A549 (cell line): ENCODE results near the gene TCEANC2. TPM values are rescaled to one million over a fixed set of nuclear protein-coding genes. Genes with fewer than 3 reads are reported as not detected.
"Not testable (repeated sequence)": the region's sequence is repeated elsewhere in the genome, so short reads cannot be mapped to it uniquely, and the experiment has no call there.

ENCODE experiments used
- ATAC-seq, 2 experiments: fragments of 200-7000 bp in 1 of 2; fragments of >200 bp in 1 of 2; cut with Nextera tagmentation in 1 of 2; cut with Tn5 transposase in 1 of 2; 3 replicates each; pipeline versions ENCODE4 v1.8.0 to v1.9.1; 2018 to 2020; ENCODE audit warnings: mild to moderate bottlenecking in 1 of 2, moderate library complexity in 1 of 2
- CTCF ChIA-PET: fragments of 300-600 bp; sonication (Branson Sonifier 250); formaldehyde crosslinking; extraction: SDS; loops from one replicate; lab custom pipeline; 2021; ENCODE audit warnings: antibody characterized with exemption, inconsistent platforms; lab: Yijun Ruan, JAX
- POLR2A ChIA-PET: fragments of 350-600 bp; formaldehyde crosslinking; extraction: SDS; loops from one replicate; lab custom pipeline; 2021; ENCODE audit warnings: antibody characterized with exemption, inconsistent platforms; lab: Yijun Ruan, JAX
- DNase-seq, 2 experiments: peaks; one replicate each; pipeline versions ENCODE4 v3.0.0 to v3.0.0-alpha.2; 2011 to 2016; ENCODE audit warnings: low read depth in 1 of 2, low spot score in 1 of 2
- FAIRE-seq: peaks from 2 replicates; lab custom pipeline; 2011; peaks lifted over from hg19 to GRCh38; lab: Jason Lieb, UNC
- H3K27ac ChIP-seq, 2 experiments: fragments of >200 bp; sonication (Bioruptor Twin); formaldehyde crosslinking; 3 replicates each; pipeline ENCODE4 v1.5.1; 2016 to 2017
- H3K4me1 ChIP-seq: fragments of >200 bp; sonication (Bioruptor Twin); formaldehyde crosslinking; 3 replicates; pipeline ENCODE4 v1.6.1; 2016
- H3K4me2 ChIP-seq: fragments of >200 bp; sonication (Bioruptor Twin); formaldehyde crosslinking; 3 replicates; pipeline ENCODE4 v1.6.1; 2016
- H3K4me3 ChIP-seq: fragments of >200 bp; sonication (Bioruptor Twin); formaldehyde crosslinking; 3 replicates; pipeline ENCODE4 v1.5.1; 2016
- H3K9me3 ChIP-seq: fragments of >200 bp; sonication (Bioruptor Twin); formaldehyde crosslinking; 3 replicates; pipeline ENCODE4 v1.6.1; 2016
- ATOH8 ChIP-seq: fragments of 250-450 bp; sonication (Bioruptor Pico); IDR thresholded peaks from 2 replicates; pipeline ENCODE4 v1.5.0; 2020; ENCODE audit warnings: low read depth, mild to moderate bottlenecking, moderate library complexity
- BCL3 ChIP-seq: fragments of >200 bp; sonication (Bioruptor Twin); formaldehyde crosslinking; IDR thresholded peaks from 3 replicates; pipeline ENCODE4 v1.6.1; 2016
- CBX8 ChIP-seq: fragments of 200-600 bp; sonication (generic); IDR thresholded peaks from 2 replicates; pipeline ENCODE4 v1.6.1; 2016
- CEBPB ChIP-seq, 2 experiments: fragments of >200 bp in 1 of 2; sonication (Bioruptor Twin) in 1 of 2; formaldehyde crosslinking in 1 of 2; IDR thresholded peaks; 2 replicates each; pipeline ENCODE4 v1.6.1; 2012 to 2016
- CHD2 ChIP-seq: fragments of 150-350 bp; IDR thresholded peaks from 2 replicates; pipeline ENCODE4 v1.6.1; 2014; ENCODE audit warnings: low read length; ENCODE audit not compliant: partially characterized antibody
- CHD4 ChIP-seq: fragments of 200-600 bp; sonication (generic); IDR thresholded peaks from 2 replicates; pipeline ENCODE4 v1.6.1; 2016; ENCODE audit warnings: antibody characterized with exemption, mild to moderate bottlenecking, borderline replicate concordance
- EHMT2 ChIP-seq: fragments of 200-600 bp; sonication (generic); IDR thresholded peaks from 2 replicates; pipeline ENCODE4 v1.6.1; 2016; ENCODE audit warnings: antibody characterized with exemption, low read depth, mild to moderate bottlenecking, moderate library complexity
- FOXS1 ChIP-seq: fragments of 250-450 bp; sonication (Bioruptor Pico); IDR thresholded peaks from 2 replicates; pipeline ENCODE4 v1.5.0; 2020; ENCODE audit warnings: mild to moderate bottlenecking, moderate library complexity
- GATA3 ChIP-seq: IDR thresholded peaks from 2 replicates; pipeline ENCODE4 v1.6.1; 2012; ENCODE audit warnings: borderline replicate concordance
- HDAC2 ChIP-seq: fragments of 200-600 bp; sonication (generic); IDR thresholded peaks from 2 replicates; pipeline ENCODE4 v1.6.1; 2016
- HMGXB4 ChIP-seq: fragments of 250-450 bp; sonication (Bioruptor Pico); IDR thresholded peaks from 2 replicates; pipeline ENCODE4 v1.5.0; 2021; ENCODE audit warnings: mild to moderate bottlenecking, moderate library complexity, borderline replicate concordance
- KDM1A ChIP-seq: fragments of 200-600 bp; sonication (generic); IDR thresholded peaks from 2 replicates; pipeline ENCODE4 v1.6.1; 2016; ENCODE audit warnings: low read depth, mild to moderate bottlenecking
- MAFK ChIP-seq: fragments of 450-650 bp; IDR thresholded peaks from 2 replicates; pipeline ENCODE4 v1.6.1; 2014; ENCODE audit not compliant: partially characterized antibody
- MAX ChIP-seq: IDR thresholded peaks from 2 replicates; pipeline ENCODE4 v1.6.1; 2012
- MAZ ChIP-seq: fragments of 150-350 bp; IDR thresholded peaks from 2 replicates; pipeline ENCODE4 v1.6.1; 2014; ENCODE audit warnings: antibody characterized with exemption, low read depth, low read length, borderline replicate concordance
- NR3C1 ChIP-seq: fragments of >200 bp; sonication (Bioruptor Twin); formaldehyde crosslinking; IDR thresholded peaks from 3 replicates; pipeline ENCODE4 v1.6.1; 2017
- POLR2AphosphoS2 ChIP-seq: conservative IDR thresholded peaks from 2 replicates; pipeline ENCODE4 v1.6.1; 2012; ENCODE audit warnings: low read length, improper control_type of control experiment, inconsistent platforms
- RARB ChIP-seq: fragments of 250-450 bp; sonication (Bioruptor Pico); IDR thresholded peaks from 2 replicates; pipeline ENCODE4 v1.8.0; 2021; ENCODE audit warnings: mild to moderate bottlenecking, moderate library complexity
- REST ChIP-seq: fragments of 200-600 bp; sonication (generic); IDR thresholded peaks from 2 replicates; pipeline ENCODE4 v1.6.1; 2016; ENCODE audit warnings: antibody characterized with exemption, mild to moderate bottlenecking, moderate library complexity
- RFX5 ChIP-seq: fragments of 450-650 bp; IDR thresholded peaks from 2 replicates; pipeline ENCODE4 v1.7.1; 2014; ENCODE audit warnings: antibody characterized with exemption, mild to moderate bottlenecking, moderate library complexity
- SMC3 ChIP-seq: fragments of >200 bp; sonication (Bioruptor Twin); formaldehyde crosslinking; IDR thresholded peaks from 3 replicates; pipeline ENCODE4 v1.6.1; 2018; ENCODE audit warnings: inconsistent platforms
- USF2 ChIP-seq: fragments of 450-650 bp; IDR thresholded peaks from 2 replicates; pipeline ENCODE4 v1.6.1; 2014; ENCODE audit warnings: antibody characterized with exemption
- ZFP36 ChIP-seq: fragments of 450-650 bp; IDR thresholded peaks from 2 replicates; pipeline ENCODE4 v1.6.1; 2014; ENCODE audit warnings: borderline replicate concordance; ENCODE audit not compliant: partially characterized antibody
- ZNF302 ChIP-seq: fragments of 250-450 bp; sonication (Bioruptor Pico); IDR thresholded peaks from 2 replicates; pipeline ENCODE4 v1.9.0; 2021; ENCODE audit warnings: inconsistent platforms, mild to moderate bottlenecking, moderate library complexity
- WGBS: methylation state at CpG from one replicate; pipeline ENCODE4 v1.1.6; 2017; ENCODE audit errors: missing lambda C conversion rate; 5-methylcytosine and 5-hydroxymethylcytosine counted together
- polyA plus RNA-seq, 4 experiments: library from polyadenylated mRNA; depleted of rRNA in 3 of 4; stranded (reverse); fragments of >200 nt; fragmentation: RNase III in 1 of 4; extraction: RNeasy Plus Mini Kit Qiagen cat#74134 plus additional on column Dnase treatment in 1 of 4; gene quantifications; 2 replicates in 3 of 4; 3 replicates in 1 of 4; pipeline ENCODE4 v1.2.3, GENCODE V29; 2011 to 2017

TCEANC2 gene
- polyA plus RNA-seq, 2 of the 4 experiments (the other 2 are of a cell fraction), result 1.9 to 3.4 TPM

- no peak for DNase-seq
- FAIRE-seq, result no peak
- POLR2A ChIA-PET, result no interaction called here
Observed at GRCh38 chr1:54047384-54048305, 5.8 kb upstream of the TCEANC2 start.

GRCh38 chr1:54050435-54050834 is 3.0 kb upstream of the TCEANC2 start:
- POLR2A ChIA-PET, H3K4me2 ChIP-seq, ATAC-seq, H3K9me3 ChIP-seq, H3K27ac ChIP-seq, DNase-seq, FAIRE-seq, H3K4me3 ChIP-seq: not testable (repeated sequence)
- 95% methylated on average over 12 of the region's 12 CpGs for WGBS
- peaks cover 15% of the 10 kb centered on the region; the same call in 2 of the 3 replicates for H3K4me1 ChIP-seq
- CTCF ChIA-PET, result interaction anchor here (0.8 kb wide), 1 partner anchor 14 kb away, joined by 4 read pairs; no protein-coding TSS in a partner anchor

More at GRCh38 chr1:54047384-54048305, 5.8 kb upstream of the TCEANC2 start:
- CTCF ChIA-PET, result interaction anchor here (0.6 to 0.7 kb wide), 2 partner anchors 51 to 442 kb away, joined by 3 read pairs; no protein-coding TSS in a partner anchor
- H3K27ac ChIP-seq, result no peak overlapping the region
- no peak overlapping the region for H3K4me3 ChIP-seq
- ATAC-seq, result no peak
- H3K4me2 ChIP-seq, result no peak overlapping the region
- 73% methylated on average over 5 of the region's 5 CpGs for WGBS
- H3K9me3 ChIP-seq, result no peaks in the 10 kb centered on the region
- TF ChIP-seq RARB (CRISPR knock-in tag) (no peak), MAX (no peak), NR3C1 (no peak), RFX5 (no peak), CBX8 (no peak), FOXS1 (CRISPR knock-in tag) (no peak), CHD2 (no peak), MAZ (no peak), ZFP36 (no peak), POLR2AphosphoS2 (no peak), ZNF302 (no peak), MAFK (no peak), EHMT2 (no peak), GATA3 (no peak), KDM1A (no peak), REST (no peak), SMC3 (no peak), CEBPB (IDR thresholded peaks at IDR 0.05) (no peak)
- H3K4me1 ChIP-seq, result peaks cover 7% of the 10 kb centered on the region; the same call in 1 of the 3 replicates

GRCh38 chr1:54051933-54052430 is 1.4 kb upstream of the TCEANC2 start:
- WGBS, result 10% methylated on average over 8 of the region's 8 CpGs
- Histone ChIP-seq H3K27ac (peak overlapping the region; percentile 82 to 91), H3K9me3 (no peaks in the 10 kb centered on the region), H3K4me3 (peak overlapping the region; percentile 95), H3K4me1 (peaks cover 15% of the 10 kb centered on the region; the same call in 2 of the 3 replicates), H3K4me2 (peak overlapping the region; percentile 99)
- CTCF ChIA-PET, result no interaction called here
- DNase-seq, result no peak
- no peak for FAIRE-seq
- POLR2A ChIA-PET, result no interaction called here
- no peak for ATAC-seq
- TF ChIP-seq BCL3 (no peak), HMGXB4 (no peak), MAZ (no peak), ATOH8 (no peak), CHD4 (no peak), RARB (CRISPR knock-in tag) (no peak), ZFP36 (no peak), HDAC2 (no peak), USF2 (no peak)
